ENCODE results near the gene TRIM63. TPM values are rescaled to one million over a fixed set of nuclear protein-coding genes. Genes with fewer than 3 reads are reported as not detected.

The TRIM63 gene
- total RNA-seq: not detected

DNA sequence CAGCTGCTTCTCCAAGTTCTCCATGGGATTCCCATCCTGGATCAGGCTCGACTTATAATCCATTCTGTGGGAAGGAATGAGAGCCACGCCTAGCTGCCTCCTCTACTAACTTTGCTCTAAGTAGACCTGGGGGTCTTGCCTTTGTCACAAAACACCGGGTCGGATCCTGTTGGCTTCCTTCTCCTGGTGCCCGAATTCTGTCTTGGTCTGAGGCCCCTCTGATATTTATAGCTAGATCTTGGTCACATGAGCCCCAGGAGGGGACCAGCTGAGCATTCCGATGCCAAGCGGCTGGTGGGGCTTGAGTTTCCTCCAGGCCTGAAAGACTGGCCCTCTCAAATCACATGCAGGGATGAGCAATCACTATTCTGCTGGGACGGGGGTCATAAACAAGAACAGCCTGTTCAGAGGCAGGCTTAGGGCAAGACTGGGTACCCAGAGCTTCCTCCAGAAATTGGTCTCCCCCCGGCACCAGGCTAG lies at the start of gene TRIM63:
TSS of gene TRIM63 (minus strand) at position 199 of the 480 bp plus-strand sequence. CDS start at position 63, 136 bp downstream.
- WGBS, 2 donors: 65 to 74% methylated on average over 2 to 9 of the region's 9 CpGs
- DNase-seq (no peak), ATAC-seq (no peak)
- no peaks in the 10 kb centered on the region for H3K9me3 ChIP-seq
- no peaks in the 10 kb centered on the region for H3K36me3 ChIP-seq (replicated peaks in 1 of 2; ENCODE audit: insufficient read depth in 1 of 2, low read depth in 2 of 2)
- peaks cover 18% of the 10 kb centered on the region for H3K4me1 ChIP-seq
- intact Hi-C loops (cut with DNase I): no loop called here
- TF ChIP-seq, protein P1, sequence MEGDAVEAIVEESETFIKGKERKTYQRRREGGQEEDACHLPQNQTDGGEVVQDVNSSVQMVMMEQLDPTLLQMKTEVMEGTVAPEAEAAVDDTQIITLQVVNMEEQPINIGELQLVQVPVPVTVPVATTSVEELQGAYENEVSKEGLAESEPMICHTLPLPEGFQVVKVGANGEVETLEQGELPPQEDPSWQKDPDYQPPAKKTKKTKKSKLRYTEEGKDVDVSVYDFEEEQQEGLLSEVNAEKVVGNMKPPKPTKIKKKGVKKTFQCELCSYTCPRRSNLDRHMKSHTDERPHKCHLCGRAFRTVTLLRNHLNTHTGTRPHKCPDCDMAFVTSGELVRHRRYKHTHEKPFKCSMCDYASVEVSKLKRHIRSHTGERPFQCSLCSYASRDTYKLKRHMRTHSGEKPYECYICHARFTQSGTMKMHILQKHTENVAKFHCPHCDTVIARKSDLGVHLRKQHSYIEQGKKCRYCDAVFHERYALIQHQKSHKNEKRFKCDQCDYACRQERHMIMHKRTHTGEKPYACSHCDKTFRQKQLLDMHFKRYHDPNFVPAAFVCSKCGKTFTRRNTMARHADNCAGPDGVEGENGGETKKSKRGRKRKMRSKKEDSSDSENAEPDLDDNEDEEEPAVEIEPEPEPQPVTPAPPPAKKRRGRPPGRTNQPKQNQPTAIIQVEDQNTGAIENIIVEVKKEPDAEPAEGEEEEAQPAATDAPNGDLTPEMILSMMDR (IDR thresholded peaks at IDR 0.05): no peak
- no peak for TF ChIP-seq POLR2A (IDR thresholded peaks at IDR 0.05)
- no peak within 1 kb of the TSS for H3K27ac ChIP-seq
- no peaks in the 10 kb centered on the region for H3K27me3 ChIP-seq
- H3K4me3 ChIP-seq: no peak within 1 kb of the TSS

DNA sequence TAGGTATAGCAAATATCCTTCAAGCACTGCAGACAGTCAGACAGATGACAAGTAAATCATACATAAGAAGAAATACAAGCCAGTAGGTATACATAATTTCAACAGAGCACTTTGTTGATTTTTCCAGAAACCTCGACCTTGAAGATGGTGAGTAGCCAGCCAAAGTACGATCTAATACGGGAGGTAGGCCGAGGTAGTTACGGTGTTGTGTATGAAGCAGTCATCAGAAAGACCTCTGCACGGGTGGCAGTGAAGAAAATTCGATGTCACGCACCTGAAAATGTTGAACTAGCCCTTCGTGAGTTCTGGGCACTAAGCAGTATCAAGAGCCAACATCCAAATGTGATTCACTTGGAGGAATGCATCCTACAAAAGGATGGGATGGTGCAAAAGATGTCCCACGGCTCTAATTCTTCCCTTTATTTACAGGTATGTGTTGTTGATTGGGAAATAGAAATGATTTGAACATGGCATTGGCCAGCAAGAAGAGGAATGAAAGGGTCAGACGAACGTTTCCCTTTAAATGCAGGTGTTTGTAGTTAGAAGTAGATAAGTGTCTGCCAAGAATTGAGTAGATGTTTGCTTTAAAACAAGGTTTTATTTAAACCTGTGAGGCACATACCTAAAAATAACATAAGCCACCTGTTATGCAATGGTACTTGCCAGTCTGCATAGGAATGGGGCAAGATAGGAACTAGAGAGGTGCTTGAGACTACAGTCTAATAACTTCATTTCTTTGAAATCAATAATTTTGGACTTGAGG lies 46.9 kb upstream of the TRIM63 start:
- H3K27me3 ChIP-seq: no peaks in the 10 kb centered on the region
- no peaks in the 10 kb centered on the region for H3K9me3 ChIP-seq
- WGBS, 2 donors: 29 to 37% methylated on average over 12 of the region's 12 CpGs
- H3K27ac ChIP-seq: peak overlapping the region; percentile 85 to 100 (median 98)
- no peaks in the 10 kb centered on the region for H3K36me3 ChIP-seq (replicated peaks in 1 of 2; ENCODE audit: insufficient read depth in 1 of 2, low read depth in 2 of 2)
- DNase-seq (peak; percentile 36 to 74 (median 58)), ATAC-seq (peak; percentile 49)
- intact Hi-C loops (cut with DNase I): no loop called here
- no peak overlapping the region for H3K4me3 ChIP-seq
- H3K4me1 ChIP-seq: peaks cover 72% of the 10 kb centered on the region
- TF ChIP-seq, protein P1 (IDR thresholded peaks at IDR 0.05): peak in 1 of 7 experiments; percentile 8
- TF ChIP-seq POLR2A (IDR thresholded peaks at IDR 0.05): peak in 2 of 3 donors; percentile 43 to 58

DNA sequence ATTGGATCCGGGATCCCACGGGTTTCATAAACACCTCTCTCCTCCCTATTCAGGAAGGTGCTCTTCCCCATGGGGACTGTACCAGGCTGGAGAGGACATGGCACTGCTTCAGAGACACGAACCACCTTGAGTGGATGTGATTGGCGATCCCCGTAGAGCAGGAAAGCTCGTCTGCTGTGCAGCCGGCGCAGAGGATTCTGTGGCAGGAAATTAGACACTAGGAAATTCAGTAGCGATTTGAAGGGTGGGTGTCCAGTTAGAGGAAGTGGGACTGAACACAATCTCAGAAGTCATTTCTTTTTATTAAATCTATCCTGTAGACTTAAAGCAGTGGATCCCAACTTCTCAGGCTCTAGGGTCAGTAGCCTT lies 45.0 kb upstream of the TRIM63 start:
- H3K27ac ChIP-seq: peak overlapping the region; percentile 98 to 100 (median 98)
- 0 to 2% methylated on average over 6 to 9 of the region's 9 CpGs for WGBS, 2 donors

DNA sequence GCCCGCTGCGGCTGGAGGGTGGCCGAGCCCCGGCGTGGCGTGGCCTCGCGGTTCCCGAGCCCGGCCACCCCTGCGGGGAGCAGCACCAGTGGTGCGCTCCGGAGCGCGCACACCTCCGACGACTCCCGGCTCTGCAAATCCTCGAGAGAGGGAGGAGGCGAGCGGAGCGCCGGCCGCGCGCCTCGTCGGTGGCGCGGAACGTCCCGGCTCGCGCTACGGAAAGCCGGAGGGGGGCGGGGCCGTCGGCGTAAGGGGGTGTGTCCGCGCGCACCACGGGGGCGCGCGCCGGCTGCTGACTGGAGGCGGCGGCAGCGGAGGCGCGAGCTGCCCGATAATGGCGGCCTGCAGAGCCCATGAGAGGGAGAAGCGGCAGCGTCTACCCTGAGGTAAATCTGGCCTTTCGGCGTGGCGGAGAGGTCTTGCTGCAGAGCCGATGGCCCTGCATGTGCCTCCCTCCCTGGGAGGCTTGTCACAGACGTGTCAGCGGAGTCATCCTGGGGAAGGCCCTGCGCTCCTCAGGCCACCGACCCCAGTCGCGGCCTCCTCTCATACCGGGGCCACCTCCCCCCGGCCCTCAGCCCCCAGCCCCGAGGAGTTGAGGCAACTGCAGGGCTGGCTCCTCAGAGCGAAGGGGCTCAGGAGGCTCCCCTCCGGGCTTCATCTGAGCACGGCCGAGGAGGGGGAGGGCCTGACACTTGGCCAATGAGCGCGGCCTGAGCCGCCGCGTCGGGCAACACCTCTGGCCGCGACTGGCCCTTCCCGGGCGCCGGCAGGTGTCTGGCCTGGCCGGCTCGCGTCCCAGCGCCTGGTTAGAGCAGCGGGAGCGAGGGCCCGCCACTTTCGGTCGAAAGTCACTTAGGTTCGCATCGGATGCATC lies 44.3 kb upstream of the TRIM63 start, which contains the start of gene PDIK1L:
TSS of gene PDIK1L (plus strand) at position 295 of the 877 bp plus-strand sequence. CDS start 2,485 bp downstream, outside the sequence.
- intact Hi-C loops (cut with DNase I): no loop called here
- TF ChIP-seq, protein P1 (IDR thresholded peaks at IDR 0.05): peak in 1 of 7 experiments; percentile 31
- TF ChIP-seq POLR2A (IDR thresholded peaks at IDR 0.05): peak; percentile 86 to 92 (median 92)
- peak within 1 kb of the TSS; percentile 84 to 85 for H3K4me3 ChIP-seq
- DNase-seq (peak; percentile 94 to 95 (median 95)), ATAC-seq (peak; percentile 79)
- no peaks in the 10 kb centered on the region for H3K27me3 ChIP-seq
- H3K36me3 ChIP-seq (replicated peaks in 1 of 2; ENCODE audit: insufficient read depth in 1 of 2, low read depth in 2 of 2): no peaks in the 10 kb centered on the region
- H3K27ac ChIP-seq: peak within 1 kb of the TSS; percentile 98 to 100 (median 98)
- peaks cover 51% of the 10 kb centered on the region for H3K4me1 ChIP-seq
- no peaks in the 10 kb centered on the region for H3K9me3 ChIP-seq
- WGBS, 2 donors: 0 to 1% methylated on average over 5 to 84 of the region's 96 CpGs

More for the DNA sequence above, 45.0 kb upstream of the TRIM63 start:
- H3K36me3 ChIP-seq (replicated peaks in 1 of 2; ENCODE audit: insufficient read depth in 1 of 2, low read depth in 2 of 2): no peaks in the 10 kb centered on the region
- peak overlapping the region in 1 of 2 donors; percentile 84 for H3K4me3 ChIP-seq
- no peaks in the 10 kb centered on the region for H3K27me3 ChIP-seq
- peaks cover 57% of the 10 kb centered on the region for H3K4me1 ChIP-seq
- H3K9me3 ChIP-seq: no peaks in the 10 kb centered on the region
- TF ChIP-seq, protein P1 (IDR thresholded peaks at IDR 0.05): no peak
- no peak for TF ChIP-seq POLR2A (IDR thresholded peaks at IDR 0.05)
- intact Hi-C loops (cut with DNase I): no loop called here
- ATAC-seq (peak; percentile 2), DNase-seq (no peak)

Data from body of pancreas (tissue), 4 donors.